Heart left ventricle (tissue), 16 donors: ENCODE data around the gene IRF2. TPM values are rescaled to one million over a fixed set of nuclear protein-coding genes. Genes with fewer than 3 reads are reported as not detected.

Experiments
- ATAC-seq, 4 donors: fragments of 200-7000 bp; cut with Tn5 transposase; one replicate each; pipeline ENCODE4 v1.9.1; 2020 to 2022; ENCODE audit warnings: moderate library complexity in 4 of 4, mild to moderate bottlenecking in 3 of 4, moderate number of reproducible peaks in 1 of 4
- DNase-seq, 5 donors: peaks; one replicate each; pipeline ENCODE4 v3.0.0-alpha.2; 2020
- H3K27ac ChIP-seq, 12 donors: fragments of 200-600 bp; sonication (generic) in 4 of 12; one replicate each; pipeline versions ENCODE4 v1.5.0 to v1.8.0; 2016 to 2022; ENCODE audit warnings: mild to moderate bottlenecking in 2 of 12
- H3K27me3 ChIP-seq, 9 donors: fragments of 200-600 bp; sonication (generic) in 2 of 9; one replicate each; pipeline versions ENCODE4 v1.5.1 to v1.8.0; 2016 to 2022; ENCODE audit warnings: mild to moderate bottlenecking in 3 of 9
- H3K36me3 ChIP-seq, 9 donors: fragments of 200-600 bp; sonication (generic) in 2 of 9; one replicate each; pipeline versions ENCODE4 v1.5.0 to v1.8.0; 2018 to 2022; ENCODE audit warnings: mild to moderate bottlenecking in 2 of 9
- H3K4me1 ChIP-seq, 12 donors: fragments of 200-600 bp; sonication (generic) in 4 of 12; one replicate each; pipeline versions ENCODE4 v1.5.0 to v1.8.0; 2016 to 2022; ENCODE audit warnings: mild to moderate bottlenecking in 3 of 12
- H3K4me3 ChIP-seq, 12 donors: fragments of 200-600 bp; sonication (generic) in 4 of 12; one replicate each; pipeline versions ENCODE4 v1.5.0 to v1.8.0; 2017 to 2022; ENCODE audit warnings: mild to moderate bottlenecking in 9 of 12, moderate library complexity in 4 of 12
- H3K9me3 ChIP-seq, 12 donors: fragments of 200-600 bp; sonication (generic) in 4 of 12; one replicate each; pipeline versions ENCODE4 v1.5.0 to v1.8.0; 2016 to 2022; ENCODE audit warnings: mild to moderate bottlenecking in 1 of 12
- POLR2A ChIP-seq, 2 donors: fragments of 450-650 bp; IDR thresholded peaks; one replicate each; pipeline ENCODE4 v1.6.1; 2017; ENCODE audit warnings: antibody characterized with exemption in 2 of 2, mild to moderate bottlenecking in 2 of 2, moderate library complexity in 2 of 2
- WGBS, 4 donors: extraction: QIAGEN DNeasy Blood & Tissue Kit in 2 of 4; methylation state at CpG; one replicate each; pipeline versions ENCODE4 v1.1.5 to v1.1.7; 2013 to 2018; 5-methylcytosine and 5-hydroxymethylcytosine counted together
- intact Hi-C, 10 donors: fragments of 100-400 bp; cut with DNase I; formaldehyde crosslinking; loops; one replicate each; pipeline versions ENCODE4 v1.11.1 to v1.14.2; 2022
- polyA plus RNA-seq, 2 donors: library from polyadenylated mRNA; stranded (reverse); fragments of 200-250 nt; gene quantifications; one replicate each; pipeline ENCODE4 v1.2.3, GENCODE V29; 2013
- total RNA-seq, 9 donors: library from RNA; depleted of rRNA in 2 of 9; stranded (reverse); fragments of >200 nt in 2 of 9; fragmentation: NEBNext Ultra II Directional in 3 of 9; extraction: Animal tissue kit (Norgen Biotek cat#: 25700) in 3 of 9; gene quantifications; one replicate each; pipeline versions ENCODE4 v1.1.0 to v1.2.4, GENCODE V29; 2016 to 2023
- TF ChIP-seq, protein P1 (sequence below), 12 donors: fragments of 200-600 bp; sonication (generic) in 4 of 12; IDR thresholded peaks; one replicate each; pipeline versions ENCODE4 v1.5.0 to v1.8.0; 2018 to 2022; ENCODE audit warnings: antibody characterized with exemption in 12 of 12, mild to moderate bottlenecking in 5 of 12
- donor health status: ischemic (EF 13 %, LVEDD 7.1; RV severe dilation, severe dysfunction).
- donor health status: healthy with polysubstance abuse.
- donor health status: DM: no; HTN: yes; CAD: no.
- donor health status: DM: no; HTN: no; CAD: no.
- donor health status: ischemic (EF 25% LVEDD 6.9; RV normal size, moderate dysfunction).
- donor health status: ischemic (EF 25% LVEDD 5.7; RV mildly dilated, moderate dysfunction).
- donor health status: healthy.
- donor health status: DM: yes; HTN: yes; CAD: no.
- donor health status: ischemic (EF 35%, LVEDD 5.7; RV mildly dilated, moderate dysfunction).
- donor health status: nonischemic (EF 11% LVEDD 7.7; RV severe dilation, severe dysfunction).
- donor health status: DM: yes; HTN: yes; CAD: no.
- donor health status: PGD.
- donor health status: ischemic (EF 29% LVEDD 5.4; RV normal size, mild dysfunction).
- donor health status: nonischemic (EF 23%, LVEDD 6.1; RV moderate dilation, normal function).

Gene IRF2
- total and polyA plus RNA-seq, 11 donors, result 11.5 to 47.2 (median 26.0) TPM

GRCh38 chr4:184397516-184398163, 76.7 kb downstream of the IRF2 start:
- no peaks in the 10 kb centered on the region for H3K9me3 ChIP-seq
- peak overlapping the region; percentile 26 to 92 (median 67) for H3K27ac ChIP-seq
- H3K36me3 ChIP-seq, result peaks cover 0 to 91% (median 70%) of the 10 kb centered on the region in 9 donors
- no peak overlapping the region for H3K4me3 ChIP-seq
- DNase-seq (no peak), ATAC-seq (peak; percentile 7 to 66 (median 40))
- peaks cover 6 to 89% (median 44%) of the 10 kb centered on the region in 12 donors for H3K4me1 ChIP-seq
- no peaks in the 10 kb centered on the region for H3K27me3 ChIP-seq
- 35 to 45% (median 41%) methylated on average over 6 of the region's 6 CpGs for WGBS, 4 donors
- intact Hi-C loops, result loop anchor here in 1 of 10 donors (5.0 kb wide), 2 partner anchors 50 to 75 kb away; partner anchors contain the start of gene IRF2
- TF ChIP-seq POLR2A (IDR thresholded peaks at IDR 0.05), result no peak
- TF ChIP-seq, protein P1, sequence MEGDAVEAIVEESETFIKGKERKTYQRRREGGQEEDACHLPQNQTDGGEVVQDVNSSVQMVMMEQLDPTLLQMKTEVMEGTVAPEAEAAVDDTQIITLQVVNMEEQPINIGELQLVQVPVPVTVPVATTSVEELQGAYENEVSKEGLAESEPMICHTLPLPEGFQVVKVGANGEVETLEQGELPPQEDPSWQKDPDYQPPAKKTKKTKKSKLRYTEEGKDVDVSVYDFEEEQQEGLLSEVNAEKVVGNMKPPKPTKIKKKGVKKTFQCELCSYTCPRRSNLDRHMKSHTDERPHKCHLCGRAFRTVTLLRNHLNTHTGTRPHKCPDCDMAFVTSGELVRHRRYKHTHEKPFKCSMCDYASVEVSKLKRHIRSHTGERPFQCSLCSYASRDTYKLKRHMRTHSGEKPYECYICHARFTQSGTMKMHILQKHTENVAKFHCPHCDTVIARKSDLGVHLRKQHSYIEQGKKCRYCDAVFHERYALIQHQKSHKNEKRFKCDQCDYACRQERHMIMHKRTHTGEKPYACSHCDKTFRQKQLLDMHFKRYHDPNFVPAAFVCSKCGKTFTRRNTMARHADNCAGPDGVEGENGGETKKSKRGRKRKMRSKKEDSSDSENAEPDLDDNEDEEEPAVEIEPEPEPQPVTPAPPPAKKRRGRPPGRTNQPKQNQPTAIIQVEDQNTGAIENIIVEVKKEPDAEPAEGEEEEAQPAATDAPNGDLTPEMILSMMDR (IDR thresholded peaks at IDR 0.05), result no peak

- H3K4me1 ChIP-seq, result peaks cover 6 to 88% (median 41%) of the 10 kb centered on the region in 12 donors
- H3K27ac ChIP-seq, result peak overlapping the region; percentile 22 to 92 (median 67)
- DNase-seq, result no peak
- ATAC-seq, result no peak
- no peaks in the 10 kb centered on the region for H3K27me3 ChIP-seq
- WGBS, 4 donors, result 72 to 75% (median 74%) methylated on average over 15 of the region's 15 CpGs
- TF ChIP-seq, protein P1 (IDR thresholded peaks at IDR 0.05), result no peak
- no peak for TF ChIP-seq POLR2A (IDR thresholded peaks at IDR 0.05)
- no peak overlapping the region for H3K4me3 ChIP-seq
- H3K36me3 ChIP-seq, result peaks cover 0 to 93% (median 76%) of the 10 kb centered on the region in 9 donors
- intact Hi-C loops, result loop anchor here in 1 of 10 donors (5.0 kb wide), 2 partner anchors 50 to 75 kb away; partner anchors contain the start of gene IRF2
- H3K9me3 ChIP-seq, result no peaks in the 10 kb centered on the region
Measured at GRCh38 chr4:184396570-184397515, 77.5 kb downstream of the IRF2 start.

DNA sequence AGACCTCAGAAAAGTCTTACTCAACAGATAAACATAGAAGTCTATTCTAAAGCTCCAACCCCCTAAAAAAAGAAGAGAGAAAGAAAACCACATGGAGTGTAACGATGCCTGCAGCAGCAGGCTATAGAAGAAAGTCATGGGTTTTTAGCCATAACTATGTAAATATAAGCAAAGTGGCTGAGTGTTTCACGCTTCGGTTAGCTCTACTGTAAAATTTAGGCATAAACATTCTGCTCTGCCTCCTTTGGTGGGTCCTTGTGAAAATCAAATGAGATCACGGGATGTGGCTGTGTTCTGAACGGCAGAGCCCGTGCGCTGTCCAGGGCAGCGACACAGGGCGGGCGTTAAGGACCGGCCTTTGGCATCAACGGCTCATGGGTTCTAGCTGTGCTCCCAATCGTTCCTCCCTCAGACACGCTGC, 78.4 kb downstream of the IRF2 start:
- TF ChIP-seq, protein P1 (IDR thresholded peaks at IDR 0.05), result no peak
- TF ChIP-seq POLR2A (IDR thresholded peaks at IDR 0.05), result no peak
- intact Hi-C loops, result loop anchor here in 1 of 10 donors (5.0 kb wide), 2 partner anchors 49 to 76 kb away; partner anchors contain the start of gene IRF2
- H3K9me3 ChIP-seq, result no peaks in the 10 kb centered on the region
- peaks cover 6 to 88% (median 34%) of the 10 kb centered on the region in 12 donors for H3K4me1 ChIP-seq
- H3K4me3 ChIP-seq, result no peak overlapping the region
- peaks cover 0 to 95% (median 84%) of the 10 kb centered on the region in 9 donors for H3K36me3 ChIP-seq
- H3K27ac ChIP-seq, result peak overlapping the region; percentile 27 to 92 (median 70)
- 96% methylated on average over 14 of the region's 14 CpGs for WGBS, 4 donors
- H3K27me3 ChIP-seq, result no peaks in the 10 kb centered on the region
- no peak for ATAC-seq
- no peak for DNase-seq
